RWPE2 (cell line): Measurements from ENCODE around the gene TAF10.

Experiments
- ATAC-seq: fragments of 200-7000 bp; cut with Tn5 transposase; 3 replicates; pipeline ENCODE4 v1.9.1; 2021; ENCODE audit warnings: low read depth
- DNase-seq: peaks from one replicate; pipeline ENCODE4 v3.0.0-alpha.2; 2020; ENCODE audit warnings: low spot score
- H3K27ac ChIP-seq: fragments of 450-650 bp; 2 replicates; pipeline ENCODE4 v1.5.1; 2017; ENCODE audit warnings: mild to moderate bottlenecking; ENCODE audit not compliant: poor library complexity, severe bottlenecking
- H3K27me3 ChIP-seq: fragments of 250-450 bp; sonication (Bioruptor Pico); 2 replicates; pipeline ENCODE4 v1.5.1; 2021; ENCODE audit warnings: mild to moderate bottlenecking, moderate library complexity; ENCODE audit not compliant: insufficient read depth, poor library complexity, severe bottlenecking
- H3K36me3 ChIP-seq: fragments of 250-450 bp; sonication (Bioruptor Pico); 2 replicates; pipeline ENCODE4 v1.5.1; 2020; ENCODE audit warnings: low read depth, mild to moderate bottlenecking, moderate library complexity
- H3K4me1 ChIP-seq: fragments of 250-450 bp; sonication (Bioruptor Pico); 2 replicates; pipeline ENCODE4 v1.5.1; 2021; ENCODE audit warnings: mild to moderate bottlenecking, moderate library complexity; ENCODE audit not compliant: insufficient read depth, poor library complexity, severe bottlenecking
- H3K4me3 ChIP-seq: fragments of 250-450 bp; sonication (Bioruptor Pico); 2 replicates; pipeline ENCODE4 v1.5.1; 2021; ENCODE audit warnings: mild to moderate bottlenecking, moderate library complexity; ENCODE audit not compliant: severe bottlenecking
- H3K9me3 ChIP-seq: fragments of 250-450 bp; sonication (Bioruptor Pico); 2 replicates; pipeline ENCODE4 v1.5.1; 2021; ENCODE audit warnings: mild to moderate bottlenecking, moderate library complexity; ENCODE audit not compliant: severe bottlenecking
- CTCF ChIP-seq: fragments of 450-650 bp; IDR thresholded peaks from one replicate; pipeline ENCODE4 v1.5.1; 2017; ENCODE audit warnings: mild to moderate bottlenecking, moderate library complexity; ENCODE audit not compliant: poor library complexity, severe bottlenecking

TAF10 gene

GRCh38 chr11:6637871-6638270 is 25.9 kb upstream of the TAF10 start:
- Histone ChIP-seq H3K36me3 (no peaks in the 10 kb centered on the region), H3K4me3 (no peak overlapping the region), H3K27me3 (no peaks in the 10 kb centered on the region), H3K4me1 (no peaks in the 10 kb centered on the region), H3K27ac (no peak overlapping the region), H3K9me3 (no peaks in the 10 kb centered on the region)
- no peak for TF ChIP-seq CTCF
- ATAC-seq (no peak), DNase-seq (no peak)

GRCh38 chr11:6636480-6636879 is 24.5 kb upstream of the TAF10 start:
- Histone ChIP-seq H3K9me3 (no peaks in the 10 kb centered on the region), H3K27ac (no peak overlapping the region), H3K36me3 (no peaks in the 10 kb centered on the region), H3K27me3 (no peaks in the 10 kb centered on the region), H3K4me1 (no peaks in the 10 kb centered on the region), H3K4me3 (no peak overlapping the region)
- TF ChIP-seq CTCF = no peak
- no peak for ATAC-seq
- DNase-seq = no peak

GRCh38 chr11:6635082-6635932 is 23.3 kb upstream of the TAF10 start:
- DNase-seq (no peak), ATAC-seq (no peak)
- no peaks in the 10 kb centered on the region for H3K4me1 ChIP-seq
- H3K9me3 ChIP-seq = no peaks in the 10 kb centered on the region
- no peaks in the 10 kb centered on the region for H3K27me3 ChIP-seq
- H3K36me3 ChIP-seq = no peaks in the 10 kb centered on the region
- H3K4me3 ChIP-seq = no peak overlapping the region
- H3K27ac ChIP-seq = no peak overlapping the region
- no peak for TF ChIP-seq CTCF

GRCh38 chr11:6634534-6634933 is 22.5 kb upstream of the TAF10 start:
- no peak for ATAC-seq
- no peaks in the 10 kb centered on the region for H3K36me3 ChIP-seq
- no peak for TF ChIP-seq CTCF
- H3K9me3 ChIP-seq = no peaks in the 10 kb centered on the region
- DNase-seq = no peak
- H3K4me3 ChIP-seq = no peak overlapping the region
- H3K27me3 ChIP-seq = no peaks in the 10 kb centered on the region
- H3K27ac ChIP-seq = no peak overlapping the region
- no peaks in the 10 kb centered on the region for H3K4me1 ChIP-seq
